Measurements from ENCODE around the gene GP9.

GRCh38 chr3:129081503-129081902, 20.9 kb downstream of the GP9 start:
- no peak for TF ChIP-seq CTCF (IDR thresholded peaks at IDR 0.05)
- no peak for TF ChIP-seq POLR2AphosphoS5 (IDR thresholded peaks at IDR 0.05)
- no peak for TF ChIP-seq POLR2A (IDR thresholded peaks at IDR 0.05; ENCODE audit: low read depth)
